Tibial artery (tissue), 4 donors: ENCODE results near the gene NPHP4.

Source experiments
- DNase-seq, 2 donors: peaks; one replicate each; pipeline ENCODE4 v3.0.0-alpha.2; 2019
- H3K27ac ChIP-seq, 2 donors: fragments of 200-600 bp; sonication (generic) in 1 of 2; 1 replicate in 1 of 2; 2 replicates in 1 of 2; pipeline ENCODE4 v1.5.1; 2018 to 2019; ENCODE audit warnings: mild to moderate bottlenecking in 1 of 2
- H3K27me3 ChIP-seq, 2 donors: fragments of 200-600 bp; sonication (generic) in 1 of 2; one replicate each; pipeline versions ENCODE4 v1.5.1 to v1.6.0; 2016 to 2019
- H3K36me3 ChIP-seq, 3 donors: fragments of 200-600 bp; sonication (generic) in 2 of 3; one replicate each; pipeline ENCODE4 v1.5.1; 2016 to 2019; ENCODE audit warnings: mild to moderate bottlenecking in 2 of 3
- H3K4me1 ChIP-seq, 4 donors: fragments of 200-600 bp; sonication (generic) in 2 of 4; 1 replicate in 3 of 4; 2 replicates in 1 of 4; pipeline ENCODE4 v1.5.1; 2016 to 2019
- H3K4me3 ChIP-seq, 2 donors: fragments of 200-600 bp; sonication (generic) in 1 of 2; 1 replicate in 1 of 2; 2 replicates in 1 of 2; pipeline ENCODE4 v1.5.1; 2018 to 2019; ENCODE audit warnings: mild to moderate bottlenecking in 2 of 2
- H3K9me3 ChIP-seq, 3 donors: fragments of 200-600 bp; sonication (generic) in 1 of 3; one replicate each; pipeline ENCODE4 v1.5.1; 2016 to 2019
- intact Hi-C: fragments of 100-400 bp; cut with DNase I; formaldehyde crosslinking; loops from one replicate; pipeline ENCODE4 v1.15.0; 2023; ENCODE audit warnings: low total_unique reads
- TF ChIP-seq, protein P1 (sequence below), 2 experiments: fragments of 200-600 bp in 1 of 2; fragments of 450-650 bp in 1 of 2; IDR thresholded peaks; one replicate each; pipeline ENCODE4 v1.5.1; 2017 to 2019; ENCODE audit warnings: antibody characterized with exemption in 2 of 2, mild to moderate bottlenecking in 1 of 2, moderate library complexity in 1 of 2

The NPHP4 gene

DNA sequence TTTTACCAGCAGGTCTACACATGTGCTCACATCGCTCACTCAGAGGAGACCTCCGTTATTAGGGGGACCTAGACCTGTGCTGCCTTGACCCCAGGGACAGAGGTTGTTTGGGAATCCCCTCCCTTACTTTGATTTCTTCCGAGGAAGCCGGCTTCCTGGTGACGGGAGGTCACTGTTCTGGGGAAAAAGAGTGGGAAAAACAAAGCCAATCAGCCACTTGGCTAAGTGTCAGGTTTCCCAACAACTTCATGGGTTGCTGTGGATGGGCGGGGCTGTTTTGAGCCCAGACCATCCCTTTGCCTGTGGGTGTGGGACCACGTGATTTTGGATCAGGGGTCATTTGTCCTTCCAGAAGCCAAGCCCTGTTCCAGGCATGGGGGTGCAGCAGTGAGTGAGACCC is 46.4 kb upstream of the NPHP4 start:
- H3K36me3 ChIP-seq, result no peaks in the 10 kb centered on the region
- H3K27ac ChIP-seq, result no peak overlapping the region
- H3K4me1 ChIP-seq, result peaks cover 0 to 9% (median 2%) of the 10 kb centered on the region in 4 donors
- intact Hi-C loops, result no loop called here
- H3K9me3 ChIP-seq, result no peaks in the 10 kb centered on the region
- TF ChIP-seq, protein P1, sequence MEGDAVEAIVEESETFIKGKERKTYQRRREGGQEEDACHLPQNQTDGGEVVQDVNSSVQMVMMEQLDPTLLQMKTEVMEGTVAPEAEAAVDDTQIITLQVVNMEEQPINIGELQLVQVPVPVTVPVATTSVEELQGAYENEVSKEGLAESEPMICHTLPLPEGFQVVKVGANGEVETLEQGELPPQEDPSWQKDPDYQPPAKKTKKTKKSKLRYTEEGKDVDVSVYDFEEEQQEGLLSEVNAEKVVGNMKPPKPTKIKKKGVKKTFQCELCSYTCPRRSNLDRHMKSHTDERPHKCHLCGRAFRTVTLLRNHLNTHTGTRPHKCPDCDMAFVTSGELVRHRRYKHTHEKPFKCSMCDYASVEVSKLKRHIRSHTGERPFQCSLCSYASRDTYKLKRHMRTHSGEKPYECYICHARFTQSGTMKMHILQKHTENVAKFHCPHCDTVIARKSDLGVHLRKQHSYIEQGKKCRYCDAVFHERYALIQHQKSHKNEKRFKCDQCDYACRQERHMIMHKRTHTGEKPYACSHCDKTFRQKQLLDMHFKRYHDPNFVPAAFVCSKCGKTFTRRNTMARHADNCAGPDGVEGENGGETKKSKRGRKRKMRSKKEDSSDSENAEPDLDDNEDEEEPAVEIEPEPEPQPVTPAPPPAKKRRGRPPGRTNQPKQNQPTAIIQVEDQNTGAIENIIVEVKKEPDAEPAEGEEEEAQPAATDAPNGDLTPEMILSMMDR (IDR thresholded peaks at IDR 0.05), result no peak
- peaks cover 0 to 19% of the 10 kb centered on the region in 2 donors for H3K27me3 ChIP-seq
- DNase-seq, result no peak
- H3K4me3 ChIP-seq, result no peak overlapping the region

DNA sequence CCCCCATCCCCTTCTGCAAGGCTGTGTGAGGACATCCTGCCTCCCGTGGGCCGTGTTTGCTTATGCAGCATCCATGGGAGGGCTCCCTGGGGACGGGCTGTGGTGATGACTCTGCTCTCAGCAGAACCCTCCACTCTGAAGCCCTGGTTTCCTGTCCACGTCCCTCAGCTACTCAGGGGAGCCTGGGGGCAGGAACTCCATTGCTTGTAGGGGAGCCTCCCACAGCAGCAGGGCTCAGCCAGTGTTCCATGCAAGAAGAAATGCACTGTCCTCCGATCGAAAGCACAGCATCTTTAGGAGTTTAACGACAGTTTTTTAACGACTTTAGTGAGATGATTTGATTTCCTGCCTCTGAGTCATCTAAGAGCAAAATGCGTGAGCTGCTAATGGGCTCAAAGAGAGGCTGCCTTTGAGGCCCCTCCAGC is 45.1 kb upstream of the NPHP4 start:
- H3K27ac ChIP-seq, result no peak overlapping the region
- peaks cover 0 to 9% (median 2%) of the 10 kb centered on the region in 4 donors for H3K4me1 ChIP-seq
- H3K27me3 ChIP-seq, result peaks cover 0 to 16% of the 10 kb centered on the region in 2 donors
- DNase-seq, result no peak
- TF ChIP-seq, protein P1 (IDR thresholded peaks at IDR 0.05), result no peak
- no peaks in the 10 kb centered on the region for H3K36me3 ChIP-seq
- intact Hi-C loops, result no loop called here
- H3K9me3 ChIP-seq, result no peaks in the 10 kb centered on the region
- H3K4me3 ChIP-seq, result no peak overlapping the region

DNA sequence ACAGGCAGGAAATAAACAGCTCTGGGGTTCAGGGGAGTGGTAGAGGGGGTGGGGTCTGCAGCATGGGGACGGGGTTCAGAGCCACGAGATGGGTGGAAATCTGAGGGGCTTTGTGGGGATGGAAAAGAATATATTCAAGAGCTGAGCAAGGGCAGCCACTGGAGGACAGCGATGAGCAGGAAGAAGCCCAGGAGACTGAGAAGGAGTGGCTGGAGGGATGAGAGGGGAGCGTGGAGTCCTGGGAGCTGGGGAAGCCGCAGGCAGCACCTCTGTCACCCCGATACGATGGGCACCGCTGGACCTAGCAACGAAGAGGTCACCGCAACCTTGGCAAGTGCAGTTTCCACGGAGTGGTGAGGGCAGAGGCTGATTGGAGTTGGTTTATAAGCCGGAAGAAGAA is 43.5 kb upstream of the NPHP4 start:
- TF ChIP-seq, protein P1 (IDR thresholded peaks at IDR 0.05), result no peak
- Histone ChIP-seq H3K4me1 (peaks cover 0 to 9% (median 2%) of the 10 kb centered on the region in 4 donors), H3K4me3 (no peak overlapping the region), H3K36me3 (no peaks in the 10 kb centered on the region), H3K27ac (no peak overlapping the region), H3K9me3 (no peaks in the 10 kb centered on the region), H3K27me3 (peaks cover 0 to 22% of the 10 kb centered on the region in 2 donors)
- no peak for DNase-seq
- intact Hi-C loops, result no loop called here

DNA sequence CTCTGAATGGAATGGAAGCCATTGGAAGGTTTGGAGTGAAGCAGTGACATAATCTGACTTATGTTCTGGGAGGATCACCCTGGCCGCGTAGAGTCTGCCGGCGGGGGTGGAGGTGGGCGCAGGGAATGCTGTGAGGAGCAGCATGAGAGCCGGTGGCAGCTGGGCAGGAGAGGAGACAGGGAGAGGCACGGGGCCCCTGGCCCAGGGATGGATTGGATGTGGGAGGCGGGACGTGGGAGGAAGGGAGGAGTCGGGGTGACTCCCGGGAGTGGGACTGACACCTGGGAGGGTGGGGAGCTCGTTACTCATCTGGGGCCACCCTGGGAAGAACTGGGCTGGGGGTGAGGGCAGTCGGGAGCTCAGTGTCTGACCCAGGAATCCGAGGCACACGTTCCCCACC is 43.1 kb upstream of the NPHP4 start:
- Histone ChIP-seq H3K4me3 (no peak overlapping the region), H3K27me3 (peaks cover 0 to 22% of the 10 kb centered on the region in 2 donors), H3K4me1 (peaks cover 0 to 9% (median 2%) of the 10 kb centered on the region in 4 donors), H3K36me3 (no peaks in the 10 kb centered on the region), H3K27ac (no peak overlapping the region), H3K9me3 (no peaks in the 10 kb centered on the region)
- no peak for DNase-seq
- intact Hi-C loops, result no loop called here
- TF ChIP-seq, protein P1 (IDR thresholded peaks at IDR 0.05), result no peak

DNA sequence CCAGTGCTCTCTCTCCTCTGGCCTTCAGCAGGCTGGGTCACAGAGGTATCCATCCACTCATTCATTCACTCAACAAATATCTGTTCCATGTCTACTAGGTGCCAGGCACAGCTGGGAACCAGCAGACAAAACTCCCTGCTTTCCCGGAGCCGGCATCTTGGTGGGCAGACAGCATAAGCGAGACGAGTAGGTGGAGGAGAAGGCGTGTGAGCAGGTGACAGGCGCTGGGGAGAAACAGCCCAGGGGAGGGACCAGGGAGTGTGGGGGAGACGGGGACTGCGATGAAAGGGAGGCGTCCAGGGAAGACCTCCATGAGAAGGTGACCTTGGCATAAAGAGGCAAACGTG is 42.5 kb upstream of the NPHP4 start:
- TF ChIP-seq, protein P1 (IDR thresholded peaks at IDR 0.05), result no peak
- H3K9me3 ChIP-seq, result no peaks in the 10 kb centered on the region
- peaks cover 0 to 25% of the 10 kb centered on the region in 2 donors for H3K27me3 ChIP-seq
- H3K27ac ChIP-seq, result no peak overlapping the region
- peaks cover 0 to 9% (median 2%) of the 10 kb centered on the region in 4 donors for H3K4me1 ChIP-seq
- H3K4me3 ChIP-seq, result no peak overlapping the region
- DNase-seq, result no peak
- H3K36me3 ChIP-seq, result no peaks in the 10 kb centered on the region
- intact Hi-C loops, result no loop called here
